Caki2 (cell line): ENCODE measurements around the gene ALK. TPM values are rescaled to one million over a fixed set of nuclear protein-coding genes. Genes with fewer than 3 reads are reported as not detected.

Experiments used
- DNase-seq: peaks from one replicate; pipeline ENCODE4 v3.0.0-alpha.2; 2015; ENCODE audit warnings: low read depth
- in situ Hi-C: cut with HindIII; loops from 2 replicates; pipeline ENCODE4 v1.10.0; 2016; ENCODE audit warnings: low sequenced_read_pairs, low pct_unique_long_range_greater_than_20kb, mixed read lengths
- total RNA-seq: library from RNA; depleted of rRNA; stranded (reverse); fragments of >200 nt; shearing (Covaris generic); gene quantifications from 2 replicates; pipeline ENCODE4 v1.2.3, GENCODE V29; 2014; ENCODE audit warnings: low replicate concordance

The ALK gene
- total RNA-seq, 1 experiment from 2014 or later: not detected

DNA sequence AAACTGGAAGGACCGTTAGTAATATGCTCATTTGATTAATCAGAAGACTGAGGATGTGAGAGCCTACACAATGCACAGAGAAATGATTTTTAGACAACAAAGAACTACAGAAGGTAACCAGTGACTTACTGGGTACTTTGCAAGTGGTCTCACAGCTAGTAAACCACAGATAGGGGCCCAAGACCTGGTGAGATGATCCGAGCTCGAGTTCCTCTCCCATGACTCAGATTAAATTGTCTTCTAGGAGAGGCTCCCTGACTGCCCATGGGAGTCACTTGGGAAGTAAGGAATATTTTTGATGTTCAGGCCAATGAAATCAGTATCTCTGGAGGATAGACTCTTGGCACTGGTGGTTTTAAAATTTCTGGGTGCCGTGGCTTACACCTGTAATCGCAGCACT is 586.0 kb downstream of the ALK start:
- no peak for DNase-seq
- in situ Hi-C loops: no loop called here

GRCh38 chr2:29334706-29335105 is 586.7 kb downstream of the ALK start:
- no peak for DNase-seq
- in situ Hi-C loops: no loop called here

GRCh38 chr2:29332540-29332939 is 588.8 kb downstream of the ALK start:
- in situ Hi-C loops: no loop called here
- DNase-seq: no peak

GRCh38 chr2:29329899-29330298 is 591.5 kb downstream of the ALK start:
- no peak for DNase-seq
- in situ Hi-C loops: no loop called here

DNA sequence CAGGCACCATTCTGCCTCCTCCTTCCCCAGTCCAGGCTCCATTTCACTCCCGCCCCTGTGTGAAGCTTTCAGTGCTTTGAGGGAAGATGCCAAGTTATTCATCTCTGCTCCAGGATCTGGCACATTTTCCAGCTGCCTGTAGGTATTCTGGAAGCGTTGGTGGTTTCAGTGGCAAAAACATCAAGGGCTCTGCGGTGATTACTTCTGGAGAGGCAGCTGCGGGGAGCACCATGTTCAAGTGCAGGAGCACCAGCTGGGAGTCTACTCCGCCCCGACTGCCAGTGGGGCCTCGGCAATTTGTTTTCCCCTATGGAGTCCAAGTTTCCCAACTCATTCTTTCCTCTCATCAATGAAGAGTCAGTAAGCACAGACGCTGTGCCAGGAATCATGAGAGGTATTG is 594.5 kb downstream of the ALK start:
- in situ Hi-C loops: no loop called here
- no peak for DNase-seq

GRCh38 chr2:29325544-29325943 is 595.8 kb downstream of the ALK start:
- in situ Hi-C loops: no loop called here
- no peak for DNase-seq

DNA sequence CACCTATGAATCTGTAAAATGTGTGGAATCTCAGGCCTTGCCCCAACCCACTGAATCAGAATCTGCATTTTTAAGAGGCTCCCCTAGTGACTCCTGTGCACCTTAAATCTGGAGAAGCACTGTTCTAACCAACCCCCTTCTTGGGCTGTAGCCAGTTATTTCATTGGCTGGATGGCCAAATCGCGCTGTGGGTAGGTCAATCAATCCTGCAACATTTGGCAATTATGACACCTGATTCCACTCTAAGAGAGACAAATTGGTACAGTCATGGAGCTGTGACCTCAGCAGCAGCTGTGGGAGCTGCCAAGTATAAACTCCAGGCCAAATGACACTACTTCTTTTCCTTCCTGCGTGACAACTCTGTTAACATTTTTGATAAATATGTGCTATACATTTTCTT is 597.4 kb downstream of the ALK start:
- in situ Hi-C loops: no loop called here
- DNase-seq: no peak

DNA sequence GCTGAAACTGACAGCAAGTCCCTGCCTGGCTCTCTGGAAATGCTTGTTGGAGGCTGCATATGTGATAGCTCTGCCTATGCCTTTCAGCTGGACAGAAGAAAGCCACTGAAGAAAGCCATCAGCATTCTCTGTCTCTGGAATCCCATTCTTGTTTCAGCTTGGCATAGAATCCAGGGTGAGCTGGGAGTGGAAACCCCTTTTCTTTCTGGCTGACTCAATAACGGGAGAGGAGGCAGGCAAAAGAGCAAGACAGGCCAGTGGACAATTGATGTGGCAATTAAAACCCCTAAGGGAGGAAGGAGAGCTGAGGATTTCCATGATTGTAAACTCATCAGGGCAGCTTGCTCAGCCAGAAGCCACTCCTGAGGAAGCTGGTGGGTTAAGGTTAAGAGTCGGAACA is 598.1 kb downstream of the ALK start:
- DNase-seq: no peak
- in situ Hi-C loops: no loop called here

- in situ Hi-C loops: no loop called here
These were observed 599.4 kb downstream of the ALK start for GRCh38 chr2:29322011-29322410.

DNA sequence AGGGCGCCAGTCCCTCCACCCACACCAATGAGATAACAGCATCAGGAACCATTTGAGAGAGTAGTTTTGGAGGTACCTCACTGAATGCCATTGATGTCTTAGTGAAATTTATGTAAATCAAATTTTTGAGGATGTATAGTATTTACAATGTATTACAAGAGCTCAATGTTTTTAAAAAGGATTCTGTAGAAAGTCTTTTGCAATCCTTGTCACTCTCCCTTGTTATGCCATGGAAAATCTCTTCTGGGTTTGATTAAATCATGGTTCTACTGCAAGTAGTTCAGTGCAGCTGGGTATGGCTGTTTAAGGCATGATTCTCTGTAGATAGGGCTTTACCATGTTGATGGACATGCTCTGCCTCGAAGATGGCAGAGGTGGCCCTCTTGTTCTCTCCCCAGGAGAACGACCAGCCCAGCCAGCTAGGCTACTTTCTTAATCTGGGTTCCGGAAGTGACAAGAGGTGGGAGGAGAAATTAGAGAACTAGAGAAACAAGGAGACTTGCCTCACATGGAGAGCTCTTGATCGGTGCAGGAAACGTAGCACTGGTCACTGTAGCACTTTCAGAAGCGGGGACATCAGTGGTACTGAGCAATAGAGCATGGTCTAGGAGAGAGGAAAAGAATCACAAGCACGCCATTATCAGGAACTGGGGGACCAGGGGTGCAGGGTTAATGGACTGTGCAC is 603.4 kb downstream of the ALK start:
- in situ Hi-C loops: no loop called here
- DNase-seq: no peak

More at GRCh38 chr2:29322011-29322410, 599.4 kb downstream of the ALK start:
- no peak for DNase-seq

DNA sequence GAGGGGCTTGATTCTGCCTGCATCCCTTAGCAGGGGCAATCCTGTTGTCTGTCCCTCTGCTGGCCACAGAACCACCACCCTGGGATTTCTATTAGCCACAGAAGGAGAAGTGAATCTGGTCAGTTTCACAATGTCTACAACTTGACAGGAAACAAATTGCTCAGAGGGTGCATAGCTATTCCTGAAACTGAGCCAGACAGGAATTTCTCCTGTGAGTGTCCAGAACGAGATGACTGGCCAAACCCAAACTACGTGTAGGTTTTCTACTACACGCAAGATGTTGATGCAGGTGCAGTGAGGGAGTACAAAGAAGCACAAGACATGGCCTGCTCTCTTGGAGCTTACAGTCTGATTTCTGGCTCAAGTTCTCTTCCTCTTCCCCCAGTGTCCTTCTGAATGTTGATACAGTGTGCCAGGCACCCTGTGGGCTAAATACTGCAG is 604.3 kb downstream of the ALK start:
- in situ Hi-C loops: no loop called here
- DNase-seq: no peak

GRCh38 chr2:29314816-29315571 is 606.4 kb downstream of the ALK start:
- DNase-seq: no peak
- in situ Hi-C loops: no loop called here

DNA sequence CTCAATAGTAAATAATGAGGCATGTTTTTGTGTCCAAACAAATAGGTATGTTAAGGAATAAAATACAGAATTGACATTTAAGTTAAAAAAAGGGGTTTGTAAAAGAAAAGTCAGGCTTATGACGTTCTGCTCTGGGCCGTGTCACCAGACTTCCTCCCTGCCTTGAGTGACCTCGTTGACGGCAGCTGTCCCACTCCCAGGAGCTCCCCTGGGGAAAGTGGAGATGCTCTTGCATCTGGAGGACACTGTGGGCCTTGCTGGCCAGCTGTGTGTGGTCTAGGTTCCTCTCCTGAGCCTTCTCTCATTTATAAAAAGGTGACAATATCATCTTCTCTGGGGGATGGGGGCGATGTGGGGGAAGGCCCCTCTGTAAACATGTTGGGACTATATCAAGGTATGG is 609.9 kb downstream of the ALK start:
- in situ Hi-C loops: no loop called here
- no peak for DNase-seq

DNA sequence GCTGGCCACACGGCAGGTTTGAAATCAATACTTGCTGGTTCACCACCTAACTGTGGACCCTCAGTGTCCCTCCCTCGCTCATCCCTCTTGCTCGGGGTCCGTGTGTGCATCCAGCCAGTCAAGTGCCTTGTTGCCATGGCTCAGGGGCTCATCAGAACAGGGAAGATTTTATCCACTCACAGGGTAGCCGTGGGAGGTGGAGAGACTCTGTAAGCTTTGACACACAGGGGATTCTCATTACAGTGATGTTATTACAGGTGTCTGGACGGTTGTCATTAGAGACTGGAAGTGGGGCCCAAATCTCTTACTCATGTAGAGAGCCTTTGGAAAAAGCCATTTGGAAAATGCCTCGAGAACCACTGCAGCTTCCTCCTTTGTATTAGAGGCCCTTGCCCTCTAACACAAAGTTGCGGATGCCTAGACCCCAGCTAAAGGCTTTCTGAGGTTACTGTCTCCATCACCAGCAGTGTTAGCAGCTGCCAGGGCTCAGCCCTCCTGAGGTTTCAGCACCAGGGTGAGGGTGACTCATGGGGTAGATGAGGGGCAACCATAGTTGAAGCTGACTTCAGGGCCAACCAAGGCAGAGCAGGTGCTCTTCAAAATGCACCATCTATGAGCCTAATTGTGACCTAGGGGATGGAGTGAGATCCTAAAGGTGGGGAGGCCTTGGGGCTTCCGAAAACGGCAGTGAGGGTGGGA is 610.6 kb downstream of the ALK start:
- no peak for DNase-seq
- in situ Hi-C loops: no loop called here

DNA sequence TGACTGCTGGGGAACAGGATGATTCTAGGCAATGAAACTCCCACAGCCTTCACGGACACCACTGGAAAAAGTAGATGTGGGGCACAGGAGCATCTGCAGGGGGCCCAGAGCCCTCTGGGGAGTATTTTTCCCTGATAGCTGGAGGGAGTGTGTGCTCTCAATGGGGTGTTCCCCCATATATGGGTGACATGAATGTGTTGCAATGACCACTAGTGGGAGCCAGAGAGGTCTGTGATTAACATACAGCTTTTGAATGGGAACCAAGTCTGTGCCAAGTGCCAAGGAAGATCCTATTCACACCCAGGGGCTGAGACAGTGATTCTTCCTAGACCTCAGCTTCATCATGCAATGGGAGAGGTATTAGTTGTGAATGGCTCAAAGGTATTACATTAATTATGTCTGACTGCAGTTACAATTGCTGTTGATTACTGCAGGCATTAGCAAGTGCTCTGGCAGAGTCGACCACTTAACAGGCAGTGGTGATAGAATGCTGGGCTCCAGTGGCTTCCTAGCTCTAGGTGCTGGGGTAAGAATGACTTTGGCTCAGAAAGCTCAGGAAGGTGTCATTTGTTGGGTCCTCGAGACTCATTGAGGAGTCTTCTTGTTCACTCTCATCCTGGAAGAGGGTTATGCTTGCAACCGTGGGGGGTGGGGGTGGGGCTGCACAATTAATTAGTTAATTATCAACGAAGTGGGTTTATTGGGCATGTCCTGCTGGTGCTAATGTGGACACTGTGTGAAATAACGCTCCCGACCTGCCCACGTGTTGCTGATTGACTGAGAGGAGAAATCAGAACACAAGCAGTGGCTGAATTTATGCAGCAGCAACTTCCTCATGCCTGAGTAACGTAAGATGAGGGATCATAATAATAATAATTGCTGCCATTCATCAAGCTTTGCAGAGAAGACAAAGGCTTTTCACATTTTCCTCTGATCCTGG is 612.0 kb downstream of the ALK start:
- peak; percentile 50 for DNase-seq
- in situ Hi-C loops: no loop called here

GRCh38 chr2:29308366-29308765 is 613.0 kb downstream of the ALK start:
- in situ Hi-C loops: no loop called here
- no peak for DNase-seq

- in situ Hi-C loops: no loop called here
These were observed 613.9 kb downstream of the ALK start for GRCh38 chr2:29307519-29307918.

DNA sequence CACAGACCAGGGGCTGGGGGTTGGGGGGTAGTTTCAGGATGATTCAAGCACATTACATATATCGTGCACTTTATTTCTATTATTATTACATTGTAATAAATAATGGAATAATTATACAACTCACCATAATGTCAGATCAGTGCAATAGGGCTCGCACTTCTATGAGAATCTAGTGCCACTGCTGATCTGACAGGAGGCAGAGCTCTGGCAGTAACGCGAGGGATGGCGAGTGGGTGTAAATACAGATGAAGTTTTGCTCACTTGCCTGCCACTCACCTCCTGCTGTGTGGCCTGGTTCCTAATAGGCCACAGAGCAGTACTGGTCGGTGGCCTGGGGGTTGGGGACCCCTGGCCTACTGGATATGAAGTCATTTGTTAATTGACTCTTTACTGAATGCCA is 615.6 kb downstream of the ALK start:
- no peak for DNase-seq
- in situ Hi-C loops: no loop called here

More at GRCh38 chr2:29307519-29307918, 613.9 kb downstream of the ALK start:
- no peak for DNase-seq
